ENCODE measurements around the gene DNAJC18.
A peak's percentile ranks its signal among the peaks of the same experiment; 100 is the strongest.

DNAJC18 gene

DNA sequence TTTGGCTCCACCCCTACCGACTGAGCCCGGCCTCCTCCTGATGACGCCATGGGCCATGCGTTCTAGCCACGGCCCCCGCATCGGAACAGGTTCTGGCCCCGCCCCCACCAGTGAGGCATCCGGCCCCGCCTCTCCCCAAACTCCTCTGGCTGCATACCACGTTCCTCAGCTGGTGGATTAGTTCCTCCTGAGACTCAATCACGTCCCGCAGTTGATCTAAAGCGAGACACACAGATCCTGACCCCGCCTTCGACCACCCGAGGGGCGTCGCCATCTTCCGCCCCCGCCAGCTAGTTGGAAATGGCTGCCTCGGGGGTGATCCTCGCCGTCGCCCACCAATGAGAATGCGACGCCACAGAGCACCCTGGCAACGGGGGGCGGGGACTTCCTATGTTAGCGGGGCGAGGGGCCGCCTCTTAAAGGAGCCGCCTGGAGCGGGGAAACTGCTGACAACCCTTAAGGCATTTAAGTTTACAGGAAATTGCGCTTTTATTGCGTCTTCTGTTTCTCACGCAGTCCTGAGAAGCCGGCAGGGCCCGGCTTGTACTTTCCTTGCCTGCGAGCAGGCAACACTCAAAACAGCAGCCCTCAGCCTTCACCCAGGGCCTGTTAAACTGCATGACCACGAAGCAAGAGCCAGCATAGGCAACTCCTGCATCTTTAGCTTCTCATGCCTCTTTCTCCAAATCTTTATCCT is 35.4 kb downstream of the DNAJC18 start, which contains the start of gene SPATA24 (continued):
- TF ChIP-seq ZNF600 (tag by site-specific recombination; IDR thresholded peaks at IDR 0.05): peak; percentile 70
- TF ChIP-seq SCRT1 (tag by site-specific recombination; IDR thresholded peaks at IDR 0.05; ENCODE audit: borderline replicate concordance): no peak
- peak; percentile 41; the same call in 1 of the 2 replicates for TF ChIP-seq ZFP69B (tag by site-specific recombination; IDR thresholded peaks at IDR 0.05)
- TF ChIP-seq, protein P1, sequence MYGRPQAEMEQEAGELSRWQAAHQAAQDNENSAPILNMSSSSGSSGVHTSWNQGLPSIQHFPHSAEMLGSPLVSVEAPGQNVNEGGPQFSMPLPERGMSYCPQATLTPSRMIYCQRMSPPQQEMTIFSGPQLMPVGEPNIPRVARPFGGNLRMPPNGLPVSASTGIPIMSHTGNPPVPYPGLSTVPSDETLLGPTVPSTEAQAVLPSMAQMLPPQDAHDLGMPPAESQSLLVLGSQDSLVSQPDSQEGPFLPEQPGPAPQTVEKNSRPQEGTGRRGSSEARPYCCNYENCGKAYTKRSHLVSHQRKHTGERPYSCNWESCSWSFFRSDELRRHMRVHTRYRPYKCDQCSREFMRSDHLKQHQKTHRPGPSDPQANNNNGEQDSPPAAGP (tag by site-specific recombination; IDR thresholded peaks at IDR 0.05): peak; percentile 71; the same call in 1 of the 2 replicates
- no peak for TF ChIP-seq ZSCAN16 (tag by site-specific recombination; IDR thresholded peaks at IDR 0.05)
- peak; percentile 99 for TF ChIP-seq SP3 (tag by site-specific recombination; IDR thresholded peaks at IDR 0.05)
- 0 out of 2 replicates have a peak, but pooled peaks have one; percentile 31 for TF ChIP-seq ZSCAN30 (tag by site-specific recombination; IDR thresholded peaks at IDR 0.05)
- no peak for TF ChIP-seq ZNF23 (tag by site-specific recombination; IDR thresholded peaks at IDR 0.05; ENCODE audit: borderline replicate concordance)
- no peak for TF ChIP-seq ZNF114 (tag by site-specific recombination; IDR thresholded peaks at IDR 0.05)
- peak; percentile 36 for TF ChIP-seq ZBTB8A (tag by site-specific recombination; IDR thresholded peaks at IDR 0.05)
- TF ChIP-seq ZNF16 (tag by site-specific recombination; IDR thresholded peaks at IDR 0.05; ENCODE audit: low read depth): no peak
- TF ChIP-seq, protein P2, sequence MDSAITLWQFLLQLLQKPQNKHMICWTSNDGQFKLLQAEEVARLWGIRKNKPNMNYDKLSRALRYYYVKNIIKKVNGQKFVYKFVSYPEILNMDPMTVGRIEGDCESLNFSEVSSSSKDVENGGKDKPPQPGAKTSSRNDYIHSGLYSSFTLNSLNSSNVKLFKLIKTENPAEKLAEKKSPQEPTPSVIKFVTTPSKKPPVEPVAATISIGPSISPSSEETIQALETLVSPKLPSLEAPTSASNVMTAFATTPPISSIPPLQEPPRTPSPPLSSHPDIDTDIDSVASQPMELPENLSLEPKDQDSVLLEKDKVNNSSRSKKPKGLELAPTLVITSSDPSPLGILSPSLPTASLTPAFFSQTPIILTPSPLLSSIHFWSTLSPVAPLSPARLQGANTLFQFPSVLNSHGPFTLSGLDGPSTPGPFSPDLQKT (IDR thresholded peaks at IDR 0.05; ENCODE audit: borderline replicate concordance, low read depth, low read length): no peak
- TF ChIP-seq KLF8 (tag by site-specific recombination; IDR thresholded peaks at IDR 0.05): peak; percentile 97
- peak; percentile 89 for TF ChIP-seq KLF1 (tag by site-specific recombination; IDR thresholded peaks at IDR 0.05)
- TF ChIP-seq SP7 (tag by site-specific recombination; IDR thresholded peaks at IDR 0.05): peak; percentile 86
- TF ChIP-seq FEZF1 (tag by site-specific recombination; IDR thresholded peaks at IDR 0.05): peak; percentile 87
- peak; percentile 98 for TF ChIP-seq ZBTB7A (tag by site-specific recombination; IDR thresholded peaks at IDR 0.05; ENCODE audit: low read depth)
- TF ChIP-seq, protein P3, sequence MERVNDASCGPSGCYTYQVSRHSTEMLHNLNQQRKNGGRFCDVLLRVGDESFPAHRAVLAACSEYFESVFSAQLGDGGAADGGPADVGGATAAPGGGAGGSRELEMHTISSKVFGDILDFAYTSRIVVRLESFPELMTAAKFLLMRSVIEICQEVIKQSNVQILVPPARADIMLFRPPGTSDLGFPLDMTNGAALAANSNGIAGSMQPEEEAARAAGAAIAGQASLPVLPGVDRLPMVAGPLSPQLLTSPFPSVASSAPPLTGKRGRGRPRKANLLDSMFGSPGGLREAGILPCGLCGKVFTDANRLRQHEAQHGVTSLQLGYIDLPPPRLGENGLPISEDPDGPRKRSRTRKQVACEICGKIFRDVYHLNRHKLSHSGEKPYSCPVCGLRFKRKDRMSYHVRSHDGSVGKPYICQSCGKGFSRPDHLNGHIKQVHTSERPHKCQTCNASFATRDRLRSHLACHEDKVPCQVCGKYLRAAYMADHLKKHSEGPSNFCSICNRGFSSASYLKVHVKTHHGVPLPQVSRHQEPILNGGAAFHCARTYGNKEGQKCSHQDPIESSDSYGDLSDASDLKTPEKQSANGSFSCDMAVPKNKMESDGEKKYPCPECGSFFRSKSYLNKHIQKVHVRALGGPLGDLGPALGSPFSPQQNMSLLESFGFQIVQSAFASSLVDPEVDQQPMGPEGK (tag by site-specific recombination; IDR thresholded peaks at IDR 0.05): peak; percentile 100
- TF ChIP-seq ZNF2 (tag by site-specific recombination; IDR thresholded peaks at IDR 0.05): peak; percentile 70
- TF ChIP-seq ZNF132 (tag by site-specific recombination; IDR thresholded peaks at IDR 0.05; ENCODE audit: borderline replicate concordance): no peak
- peak; percentile 97 for TF ChIP-seq ZBTB21 (tag by site-specific recombination; IDR thresholded peaks at IDR 0.05)
- peak; percentile 36; the same call in 1 of the 2 replicates for TF ChIP-seq ZNF391 (tag by site-specific recombination; IDR thresholded peaks at IDR 0.05; ENCODE audit: borderline replicate concordance, low read depth)
- no peak for TF ChIP-seq ZNF664 (tag by site-specific recombination; IDR thresholded peaks at IDR 0.05)
- 0 out of 2 replicates have a peak, but pooled peaks have one; percentile 15 for TF ChIP-seq ZBTB1 (tag by site-specific recombination; IDR thresholded peaks at IDR 0.05)
- TF ChIP-seq ZBTB20 (tag by site-specific recombination; IDR thresholded peaks at IDR 0.05): peak; percentile 19; the same call in 1 of the 2 replicates
- peak; percentile 99 for TF ChIP-seq ZNF629 (tag by site-specific recombination; IDR thresholded peaks at IDR 0.05)
- peak; percentile 98 for TF ChIP-seq KLF9 (tag by site-specific recombination; IDR thresholded peaks at IDR 0.05; ENCODE audit: low read depth)
- TF ChIP-seq, protein P4, sequence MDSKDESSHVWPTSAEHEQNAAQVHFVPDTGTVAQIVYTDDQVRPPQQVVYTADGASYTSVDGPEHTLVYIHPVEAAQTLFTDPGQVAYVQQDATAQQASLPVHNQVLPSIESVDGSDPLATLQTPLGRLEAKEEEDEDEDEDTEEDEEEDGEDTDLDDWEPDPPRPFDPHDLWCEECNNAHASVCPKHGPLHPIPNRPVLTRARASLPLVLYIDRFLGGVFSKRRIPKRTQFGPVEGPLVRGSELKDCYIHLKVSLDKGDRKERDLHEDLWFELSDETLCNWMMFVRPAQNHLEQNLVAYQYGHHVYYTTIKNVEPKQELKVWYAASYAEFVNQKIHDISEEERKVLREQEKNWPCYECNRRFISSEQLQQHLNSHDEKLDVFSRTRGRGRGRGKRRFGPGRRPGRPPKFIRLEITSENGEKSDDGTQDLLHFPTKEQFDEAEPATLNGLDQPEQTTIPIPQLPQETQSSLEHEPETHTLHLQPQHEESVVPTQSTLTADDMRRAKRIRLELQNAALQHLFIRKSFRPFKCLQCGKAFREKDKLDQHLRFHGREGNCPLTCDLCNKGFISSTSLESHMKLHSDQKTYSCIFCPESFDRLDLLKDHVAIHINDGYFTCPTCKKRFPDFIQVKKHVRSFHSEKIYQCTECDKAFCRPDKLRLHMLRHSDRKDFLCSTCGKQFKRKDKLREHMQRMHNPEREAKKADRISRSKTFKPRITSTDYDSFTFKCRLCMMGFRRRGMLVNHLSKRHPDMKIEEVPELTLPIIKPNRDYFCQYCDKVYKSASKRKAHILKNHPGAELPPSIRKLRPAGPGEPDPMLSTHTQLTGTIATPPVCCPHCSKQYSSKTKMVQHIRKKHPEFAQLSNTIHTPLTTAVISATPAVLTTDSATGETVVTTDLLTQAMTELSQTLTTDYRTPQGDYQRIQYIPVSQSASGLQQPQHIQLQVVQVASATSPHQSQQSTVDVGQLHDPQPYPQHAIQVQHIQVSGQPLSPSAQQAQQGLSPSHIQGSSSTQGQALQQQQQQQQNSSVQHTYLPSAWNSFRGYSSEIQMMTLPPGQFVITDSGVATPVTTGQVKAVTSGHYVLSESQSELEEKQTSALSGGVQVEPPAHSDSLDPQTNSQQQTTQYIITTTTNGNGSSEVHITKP (tag by site-specific recombination; IDR thresholded peaks at IDR 0.05): peak; percentile 98
- 0 out of 2 replicates have a peak, but pooled peaks have one; percentile 51 for TF ChIP-seq ZNF501 (tag by site-specific recombination; IDR thresholded peaks at IDR 0.05)
- peak; percentile 99 for TF ChIP-seq SP2 (tag by site-specific recombination; IDR thresholded peaks at IDR 0.05)
- TF ChIP-seq KLF7 (tag by site-specific recombination; IDR thresholded peaks at IDR 0.05; ENCODE audit: borderline replicate concordance): peak; percentile 76

Data from HEK293 (cell line).